Tibial artery (tissue), 4 donors: Measurements from ENCODE around the gene DMAC2.

ENCODE experiments used
- DNase-seq, 2 donors: peaks; one replicate each; pipeline ENCODE4 v3.0.0-alpha.2; 2019
- H3K27ac ChIP-seq, 2 donors: fragments of 200-600 bp; sonication (generic) in 1 of 2; 1 replicate in 1 of 2; 2 replicates in 1 of 2; pipeline ENCODE4 v1.5.1; 2018 to 2019; ENCODE audit warnings: mild to moderate bottlenecking in 1 of 2
- H3K27me3 ChIP-seq, 2 donors: fragments of 200-600 bp; sonication (generic) in 1 of 2; one replicate each; pipeline versions ENCODE4 v1.5.1 to v1.6.0; 2016 to 2019
- H3K36me3 ChIP-seq, 3 donors: fragments of 200-600 bp; sonication (generic) in 2 of 3; one replicate each; pipeline ENCODE4 v1.5.1; 2016 to 2019; ENCODE audit warnings: mild to moderate bottlenecking in 2 of 3
- H3K4me1 ChIP-seq, 4 donors: fragments of 200-600 bp; sonication (generic) in 2 of 4; 1 replicate in 3 of 4; 2 replicates in 1 of 4; pipeline ENCODE4 v1.5.1; 2016 to 2019
- H3K4me3 ChIP-seq, 2 donors: fragments of 200-600 bp; sonication (generic) in 1 of 2; 1 replicate in 1 of 2; 2 replicates in 1 of 2; pipeline ENCODE4 v1.5.1; 2018 to 2019; ENCODE audit warnings: mild to moderate bottlenecking in 2 of 2
- H3K9me3 ChIP-seq, 3 donors: fragments of 200-600 bp; sonication (generic) in 1 of 3; one replicate each; pipeline ENCODE4 v1.5.1; 2016 to 2019
- CTCF ChIP-seq, 2 experiments: fragments of 200-600 bp in 1 of 2; fragments of 450-650 bp in 1 of 2; IDR thresholded peaks; one replicate each; pipeline ENCODE4 v1.5.1; 2017 to 2019; ENCODE audit warnings: antibody characterized with exemption in 2 of 2, mild to moderate bottlenecking in 1 of 2, moderate library complexity in 1 of 2
- intact Hi-C: fragments of 100-400 bp; cut with DNase I; formaldehyde crosslinking; loops from one replicate; pipeline ENCODE4 v1.15.0; 2023; ENCODE audit warnings: low total_unique reads

The DMAC2 gene

DNA sequence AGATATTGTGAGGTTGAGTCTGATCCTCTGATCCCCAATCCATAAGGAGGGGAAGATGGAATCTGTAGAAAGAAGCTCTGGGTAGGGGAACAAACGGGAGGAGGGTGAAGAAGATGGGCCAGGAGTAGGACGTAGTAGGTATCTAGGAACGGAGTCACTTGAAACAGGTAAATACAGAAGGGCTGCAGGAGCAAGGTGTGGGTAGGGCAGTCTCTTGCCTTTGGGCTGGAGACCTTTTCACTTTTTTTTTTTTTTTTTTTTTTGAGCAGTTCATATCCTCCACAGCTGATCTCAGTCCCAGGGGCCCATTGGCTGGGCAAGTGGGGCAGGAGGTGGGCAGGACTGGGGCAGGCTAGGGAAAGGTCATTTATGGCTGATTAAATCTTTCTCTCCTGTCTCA is 40.6 kb downstream of the DMAC2 start:
- peak overlapping the region in 1 of 2 donors; percentile 96 for H3K27ac ChIP-seq

GRCh38 chr19:41398598-41398997 is 41.1 kb downstream of the DMAC2 start:
- no peak for DNase-seq
- H3K27me3 ChIP-seq = no peaks in the 10 kb centered on the region
- peaks cover 0 to 32% (median 20%) of the 10 kb centered on the region in 4 donors for H3K4me1 ChIP-seq
- H3K4me3 ChIP-seq = peak overlapping the region; percentile 88 to 89
- H3K27ac ChIP-seq = peak overlapping the region; percentile 94 to 96
- no peak for TF ChIP-seq CTCF (IDR thresholded peaks at IDR 0.05)
- H3K36me3 ChIP-seq = peaks cover 0 to 16% (median 15%) of the 10 kb centered on the region in 3 donors
- intact Hi-C loops = no loop called here
- H3K9me3 ChIP-seq = no peaks in the 10 kb centered on the region

More for the DNA sequence above, 40.6 kb downstream of the DMAC2 start:
- H3K27me3 ChIP-seq = no peaks in the 10 kb centered on the region
- intact Hi-C loops = no loop called here
- peak overlapping the region; percentile 88 to 89 for H3K4me3 ChIP-seq
- H3K9me3 ChIP-seq = no peaks in the 10 kb centered on the region
- no peak for DNase-seq
- H3K36me3 ChIP-seq = peaks cover 0 to 17% (median 16%) of the 10 kb centered on the region in 3 donors
- H3K4me1 ChIP-seq = peaks cover 0 to 32% (median 20%) of the 10 kb centered on the region in 4 donors
- no peak for TF ChIP-seq CTCF (IDR thresholded peaks at IDR 0.05)

- Histone ChIP-seq H3K4me3 (peak overlapping the region; percentile 88 to 89), H3K27me3 (no peaks in the 10 kb centered on the region), H3K36me3 (peaks cover 0 to 11% (median 9%) of the 10 kb centered on the region in 3 donors), H3K9me3 (no peaks in the 10 kb centered on the region), H3K27ac (peak overlapping the region; percentile 94 to 96), H3K4me1 (peaks cover 0 to 32% (median 20%) of the 10 kb centered on the region in 4 donors)
- no peak for TF ChIP-seq CTCF (IDR thresholded peaks at IDR 0.05)
- intact Hi-C loops = no loop called here
- no peak for DNase-seq
These were observed 41.7 kb downstream of the DMAC2 start for GRCh38 chr19:41398050-41398418.

- intact Hi-C loops = no loop called here
- peaks cover 0 to 13% (median 8%) of the 10 kb centered on the region in 3 donors for H3K36me3 ChIP-seq
- peak within 1 kb of the TSS; percentile 88 to 89 for H3K4me3 ChIP-seq
- TF ChIP-seq CTCF (IDR thresholded peaks at IDR 0.05) = no peak
- peaks cover 0 to 32% (median 20%) of the 10 kb centered on the region in 4 donors for H3K4me1 ChIP-seq
- peak within 1 kb of the TSS; percentile 94 to 96 for H3K27ac ChIP-seq
- no peaks in the 10 kb centered on the region for H3K27me3 ChIP-seq
- H3K9me3 ChIP-seq = no peaks in the 10 kb centered on the region
- DNase-seq = peak; percentile 99 to 100
These were observed 42.3 kb downstream of the DMAC2 start, which contains the start of the genes BCKDHA and EXOSC5 for GRCh38 chr19:41397086-41398049. BCKDHA (plus strand) TSS chr19:41397818; CDS start chr19:41397828, 10 bp downstream. EXOSC5 (minus strand) TSS chr19:41397359; CDS start chr19:41397328, 31 bp downstream.

DNA sequence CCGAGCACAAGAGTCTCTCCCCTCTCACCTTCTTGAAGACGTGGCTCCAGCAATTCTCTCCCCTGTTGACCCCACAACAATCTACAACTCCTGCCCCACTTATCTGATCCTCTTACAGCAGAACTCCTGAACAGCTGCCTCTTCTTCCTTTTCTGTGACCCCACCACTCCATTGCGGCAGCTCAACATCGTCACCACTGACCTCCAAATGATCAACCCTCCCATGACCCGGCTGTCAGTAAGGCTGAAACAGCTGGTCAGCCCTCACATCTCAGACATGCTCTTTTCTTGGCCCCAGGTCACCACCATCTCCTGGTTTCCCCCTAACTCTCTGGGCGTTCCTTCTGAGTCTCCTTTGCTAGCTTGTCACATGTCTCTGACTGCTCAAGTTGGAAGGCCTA is 44.4 kb downstream of the DMAC2 start:
- H3K27me3 ChIP-seq = no peaks in the 10 kb centered on the region
- no peak overlapping the region for H3K27ac ChIP-seq
- no peak for DNase-seq
- H3K9me3 ChIP-seq = no peaks in the 10 kb centered on the region
- no peak overlapping the region for H3K4me3 ChIP-seq
- no peak for TF ChIP-seq CTCF (IDR thresholded peaks at IDR 0.05)
- H3K36me3 ChIP-seq = peaks cover 13 to 25% (median 18%) of the 10 kb centered on the region in 3 donors
- intact Hi-C loops = no loop called here
- peaks cover 0 to 32% (median 20%) of the 10 kb centered on the region in 4 donors for H3K4me1 ChIP-seq
